B cell (primary cell): Measurements from ENCODE around the gene PTPN5. TPM values are rescaled to one million over a fixed set of nuclear protein-coding genes. Genes with fewer than 3 reads are reported as not detected.

ENCODE experiments used
- ATAC-seq: fragments of 200-7000 bp; cut with Tn5 transposase; one replicate; pipeline ENCODE4 v1.10.0; 2021; ENCODE audit warnings: low read depth, mild to moderate bottlenecking, moderate number of reproducible peaks, moderate library complexity
- CTCF ChIA-PET: fragments of 350-600 bp; sonication (Branson Sonifier 250); formaldehyde crosslinking; loops from one replicate; lab custom pipeline; 2021; ENCODE audit warnings: antibody characterized with exemption, inconsistent platforms; lab: Charles Lee
- POLR2A ChIA-PET: fragments of 350-600 bp; sonication (Branson Sonifier 250); formaldehyde crosslinking; loops from one replicate; lab custom pipeline; 2021; ENCODE audit warnings: antibody characterized with exemption; lab: Charles Lee
- DNase-seq: peaks from one replicate; pipeline ENCODE4 v3.0.0; 2013
- H2AFZ ChIP-seq: 2 replicates; pipeline ENCODE4 v1.6.1; 2012; ENCODE audit warnings: mild to moderate bottlenecking, low read depth, low read length; ENCODE audit not compliant: insufficient read depth, poor library complexity, severe bottlenecking
- H3K27ac ChIP-seq, 2 donors: 1 replicate in 1 of 2; 2 replicates in 1 of 2; pipeline ENCODE4 v1.5.1; 2012 to 2013; ENCODE audit warnings: low read length in 2 of 2, mild to moderate bottlenecking in 2 of 2, moderate library complexity in 1 of 2
- H3K27me3 ChIP-seq, 4 experiments: fragments of 200-600 bp in 1 of 4; sonication (generic) in 1 of 4; replicated peaks in 1 of 4; 1 replicate in 2 of 4; 2 replicates in 2 of 4; pipeline versions ENCODE4 v1.6.1 to v1.7.0; 2013 to 2016; ENCODE audit warnings: low read length in 3 of 4, mild to moderate bottlenecking in 2 of 4, mixed read lengths in 1 of 4, moderate library complexity in 1 of 4; ENCODE audit not compliant: insufficient read depth in 4 of 4, control insufficient read depth in 3 of 4; ENCODE audit errors: control extremely low read depth in 1 of 4
- H3K36me3 ChIP-seq, 2 experiments: replicated peaks in 1 of 2; 1 replicate in 1 of 2; 2 replicates in 1 of 2; pipeline versions ENCODE4 v1.6.1 to v1.7.1; 2013; ENCODE audit warnings: low read length in 1 of 2; ENCODE audit not compliant: insufficient read depth in 2 of 2, control insufficient read depth in 1 of 2; ENCODE audit errors: control extremely low read depth in 1 of 2, extremely low read depth in 1 of 2
- H3K4me1 ChIP-seq, 2 donors: fragments of 200-600 bp in 1 of 2; sonication (generic) in 1 of 2; 1 replicate in 1 of 2; 2 replicates in 1 of 2; pipeline versions ENCODE4 v1.5.1 to v1.6.1; 2013 to 2017; ENCODE audit warnings: low read length in 2 of 2; ENCODE audit not compliant: control insufficient read depth in 2 of 2, insufficient read depth in 2 of 2
- H3K4me2 ChIP-seq: replicated peaks from 2 replicates; pipeline ENCODE3; 2012; ENCODE audit warnings: mild to moderate bottlenecking, low read depth, low read length; ENCODE audit not compliant: poor library complexity, severe bottlenecking
- H3K4me3 ChIP-seq, 5 experiments: fragments of 200-600 bp in 1 of 5; sonication (generic) in 1 of 5; 1 replicate in 3 of 5; 2 replicates in 2 of 5; pipeline versions ENCODE4 v1.5.1 to v1.7.0; 2011 to 2016; ENCODE audit warnings: low read length in 4 of 5, mild to moderate bottlenecking in 4 of 5, low read depth in 2 of 5, control low read depth in 1 of 5, moderate library complexity in 1 of 5; ENCODE audit not compliant: insufficient read depth in 1 of 5; ENCODE audit errors: control extremely low read depth in 1 of 5, extremely low read depth in 1 of 5
- H3K79me2 ChIP-seq: fragments of 200-600 bp; sonication (generic); one replicate; pipeline ENCODE4 v1.6.0; 2016; ENCODE audit warnings: low read length; ENCODE audit not compliant: control insufficient read depth, insufficient read depth
- H3K9ac ChIP-seq: fragments of 200-600 bp; sonication (generic); 2 replicates; pipeline ENCODE4 v1.6.1; 2017; ENCODE audit warnings: mild to moderate bottlenecking, low read length, moderate library complexity
- H3K9me3 ChIP-seq, 3 donors: one replicate each; pipeline versions ENCODE4 v1.6.1 to v1.7.1; 2013; ENCODE audit warnings: low read length in 2 of 3; ENCODE audit not compliant: control insufficient read depth in 2 of 3, insufficient read depth in 1 of 3; ENCODE audit errors: control extremely low read depth in 1 of 3
- H4K20me1 ChIP-seq: 2 replicates; pipeline ENCODE4 v1.6.0; 2012; ENCODE audit warnings: mild to moderate bottlenecking, low read length; ENCODE audit not compliant: insufficient read depth, control insufficient read depth, poor library complexity, severe bottlenecking
- H3K27ac Mint-ChIP-seq: one replicate; pipeline ENCODE4 v1.8.0; 2021; ENCODE audit warnings: mixed read lengths
- H3K27me3 Mint-ChIP-seq: one replicate; pipeline ENCODE4 v1.8.0; 2021; ENCODE audit warnings: mixed read lengths
- H3K4me1 Mint-ChIP-seq: one replicate; pipeline ENCODE4 v1.8.0; 2021; ENCODE audit warnings: mixed read lengths
- H3K4me3 Mint-ChIP-seq: one replicate; pipeline ENCODE4 v1.8.0; 2021; ENCODE audit warnings: mixed read lengths
- H3K9me3 Mint-ChIP-seq: one replicate; pipeline ENCODE4 v1.8.0; 2022; ENCODE audit warnings: mixed read lengths; ENCODE audit not compliant: insufficient read depth
- CTCF ChIP-seq: fragments of 200-600 bp; IDR thresholded peaks from one replicate; pipeline ENCODE4 v1.8.0; 2022; ENCODE audit warnings: antibody characterized with exemption, mild to moderate bottlenecking
- EZH2 ChIP-seq: IDR thresholded peaks from 2 replicates; pipeline ENCODE4 v1.6.1; 2012; ENCODE audit warnings: borderline replicate concordance, low read depth, mild to moderate bottlenecking, moderate library complexity, low read length; ENCODE audit not compliant: insufficient read depth, poor library complexity, severe bottlenecking
- WGBS: methylation state at CpG from one replicate; pipeline ENCODE4 v1.1.5; 2013; ENCODE audit warnings: missing lambda C conversion rate; ENCODE audit not compliant: insufficient coverage; 5-methylcytosine and 5-hydroxymethylcytosine counted together
- intact Hi-C: fragments of 100-400 bp; cut with micrococcal nuclease; formaldehyde crosslinking; loops from one replicate; pipeline ENCODE4 v1.10.0; 2022
- polyA plus RNA-seq: library from polyadenylated mRNA; depleted of rRNA; stranded (reverse); fragments of >200 nt; gene quantifications from 2 replicates; pipeline ENCODE4 v1.2.3, GENCODE V29; 2012
- total RNA-seq, 2 donors: library from RNA; stranded (reverse); fragments of 120-200 nt in 1 of 2; gene quantifications; 1 replicate in 1 of 2; 2 replicates in 1 of 2; pipeline versions ENCODE4 v1.2.3 to v1.2.4, GENCODE V29; 2013 to 2022

The PTPN5 gene
- total and polyA plus RNA-seq, 2 donors (not counting 1 experiment from before 2014, with no cell fraction given), result not detected

- H3K9ac ChIP-seq, result peak overlapping the region; percentile 81
- H3K4me2 ChIP-seq, result peak overlapping the region; percentile 99
- ChIA-PET POLR2A (no interaction called here), CTCF (interaction anchor here (0.6 to 4.4 kb wide), 5 partner anchors 11 to 123 kb away, joined by 3 to 27 read pairs (median 7); no protein-coding TSS in a partner anchor)
- WGBS, result 5% methylated on average over 42 of the region's 46 CpGs
- peak overlapping the region; percentile 71 for H2AFZ ChIP-seq
- H3K9me3 Mint-ChIP-seq, result no peaks in the 10 kb centered on the region
- H3K27me3 Mint-ChIP-seq, result peaks cover 27% of the 10 kb centered on the region
- peaks cover 0 to 8% (median 0%) of the 10 kb centered on the region in 4 experiments for H3K27me3 ChIP-seq
- TF ChIP-seq CTCF, result no peak
- TF ChIP-seq EZH2, result no peak
- H3K27ac Mint-ChIP-seq, result no peak overlapping the region
- H3K36me3 ChIP-seq, result no peaks in the 10 kb centered on the region
- H3K4me3 ChIP-seq, result peak overlapping the region in 4 of 5 experiments; percentile 54 to 71 (median 67)
- H3K79me2 ChIP-seq, result no peaks in the 10 kb centered on the region
- no peaks in the 10 kb centered on the region for H4K20me1 ChIP-seq
- peak; percentile 58 for DNase-seq
- intact Hi-C loops, result loop anchor here (1.0 kb wide), 1 partner anchor 16 kb away; no protein-coding TSS in a partner anchor
- H3K4me1 Mint-ChIP-seq, result peaks cover 22% of the 10 kb centered on the region
- H3K4me1 ChIP-seq, result peaks cover 18 to 19% of the 10 kb centered on the region in 2 donors
- peak overlapping the region; percentile 95 for H3K4me3 Mint-ChIP-seq
- H3K9me3 ChIP-seq, result peaks cover 0 to 3% (median 0%) of the 10 kb centered on the region in 3 donors
- peak; percentile 58 for ATAC-seq
- H3K27ac ChIP-seq, result no peak overlapping the region
These were observed 85.8 kb downstream of the PTPN5 start for GRCh38 chr11:18705651-18706281.

DNA sequence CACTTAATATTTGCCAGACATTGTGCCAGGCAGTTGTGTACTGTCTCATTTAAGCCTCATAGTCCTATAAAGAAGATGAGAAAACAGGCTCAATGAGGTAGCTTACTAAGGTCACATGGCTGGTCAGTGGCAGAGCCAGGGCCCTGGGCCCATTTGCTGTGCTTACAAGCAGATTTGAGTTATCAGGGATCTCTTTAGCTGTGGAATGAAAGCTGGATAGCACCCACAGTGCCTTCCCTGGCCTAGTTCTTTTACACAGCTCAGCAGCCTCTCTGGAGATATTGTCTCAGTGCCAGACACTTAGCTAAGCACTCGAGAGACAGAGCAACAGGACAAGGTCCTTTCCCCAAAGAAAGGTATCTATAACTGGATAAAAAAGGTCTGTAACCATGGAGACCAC, 86.9 kb downstream of the PTPN5 start:
- ChIA-PET CTCF (interaction anchor here (1.7 to 4.4 kb wide), 4 partner anchors 12 to 27 kb away, joined by 3 to 27 read pairs (median 8); no protein-coding TSS in a partner anchor), POLR2A (no interaction called here)
- Histone ChIP-seq H2AFZ (no peak overlapping the region), H3K4me2 (no peak overlapping the region), H3K4me3 (no peak overlapping the region), H3K9ac (no peak overlapping the region), H3K27ac (no peak overlapping the region), H4K20me1 (no peaks in the 10 kb centered on the region), H3K79me2 (no peaks in the 10 kb centered on the region), H3K4me1 (peaks cover 19 to 23% of the 10 kb centered on the region in 2 donors), H3K36me3 (no peaks in the 10 kb centered on the region), H3K27me3 (peaks cover 0 to 14% (median 0%) of the 10 kb centered on the region in 4 experiments), H3K9me3 (peaks cover 0 to 3% (median 0%) of the 10 kb centered on the region in 3 donors)
- TF ChIP-seq EZH2, result no peak
- TF ChIP-seq CTCF, result no peak
- Mint-ChIP-seq H3K9me3 (no peaks in the 10 kb centered on the region), H3K4me3 (peak overlapping the region; percentile 95), H3K27me3 (peaks cover 25% of the 10 kb centered on the region), H3K27ac (no peak overlapping the region), H3K4me1 (peaks cover 27% of the 10 kb centered on the region)
- DNase-seq (no peak), ATAC-seq (no peak)
- intact Hi-C loops, result no loop called here
- WGBS, result 80% methylated on average over 1 of the region's 1 CpG
